H1 (cell line): ENCODE data around the gene CDK8.

Source experiments
- EP300 ChIP-seq, 2 experiments: IDR thresholded peaks; 1 replicate in 1 of 2; 2 replicates in 1 of 2; pipeline ENCODE4 v1.6.1; 2011 to 2012; ENCODE audit warnings: low read depth in 2 of 2, low read length in 2 of 2, mild to moderate bottlenecking in 2 of 2, borderline replicate concordance in 1 of 2, inconsistent platforms in 1 of 2, moderate library complexity in 1 of 2
- EZH2 ChIP-seq: fragments of 200-600 bp; sonication (generic); IDR thresholded peaks from 2 replicates; pipeline ENCODE4 v1.7.1; 2012; ENCODE audit warnings: low read depth, mild to moderate bottlenecking, moderate library complexity, low read length, inconsistent platforms; ENCODE audit not compliant: severe bottlenecking
- FOSL1 ChIP-seq: IDR thresholded peaks from 2 replicates; pipeline ENCODE4 v1.6.1; 2011; ENCODE audit warnings: mild to moderate bottlenecking, low read depth, low read length, moderate library complexity; ENCODE audit not compliant: insufficient read depth
- JUN ChIP-seq: IDR thresholded peaks from 2 replicates; pipeline ENCODE4 v1.6.1; 2011; ENCODE audit warnings: low read depth, mild to moderate bottlenecking, improper control_type of control experiment, low read length
- JUND ChIP-seq: IDR thresholded peaks from 2 replicates; pipeline ENCODE4 v1.6.1; 2011; ENCODE audit warnings: mild to moderate bottlenecking, improper control_type of control experiment, low read length
- KDM5A ChIP-seq: fragments of 200-600 bp; IDR thresholded peaks from 2 replicates; pipeline ENCODE4 v1.7.1; 2012; ENCODE audit warnings: mild to moderate bottlenecking, low read length, inconsistent platforms, mixed read lengths
- MAX ChIP-seq: IDR thresholded peaks from 2 replicates; pipeline ENCODE4 v1.6.1; 2012; ENCODE audit warnings: inconsistent platforms
- POLR2AphosphoS5 ChIP-seq: IDR thresholded peaks from 2 replicates; pipeline ENCODE4 v1.6.1; 2011; ENCODE audit warnings: low read depth, low read length
- RFX5 ChIP-seq: IDR thresholded peaks from 2 replicates; pipeline ENCODE4 v1.6.1; 2011; ENCODE audit warnings: low read depth, low read length, improper control_type of control experiment, borderline replicate concordance
- SP2 ChIP-seq: IDR thresholded peaks from 2 replicates; pipeline ENCODE4 v1.6.1; 2012; ENCODE audit warnings: mild to moderate bottlenecking, low read length, inconsistent platforms
- TEAD4 ChIP-seq: IDR thresholded peaks from 2 replicates; pipeline ENCODE4 v1.6.1; 2012; ENCODE audit warnings: low read depth, low read length, inconsistent platforms, mixed read lengths

GRCh38 chr13:26324867-26325266 is 70.9 kb downstream of the CDK8 start:
- TF ChIP-seq RFX5 (no peak), JUN (no peak), JUND (no peak), POLR2AphosphoS5 (no peak), EZH2 (no peak), FOSL1 (no peak), TEAD4 (no peak), MAX (no peak), EP300 (IDR thresholded peaks at IDR 0.05; ENCODE audit: borderline replicate concordance in 1 of 2, low read depth in 2 of 2, low read length in 2 of 2) (no peak), SP2 (no peak), KDM5A (no peak)
